DND-41 (cell line): Measurements from ENCODE around the gene TTC33.

ENCODE experiments used
- EZH2 ChIP-seq: IDR thresholded peaks from 3 replicates; pipeline ENCODE4 v1.6.1; 2012; ENCODE audit warnings: borderline replicate concordance, low read depth, mild to moderate bottlenecking, moderate library complexity, low read length, inconsistent platforms; ENCODE audit not compliant: severe bottlenecking
- TF ChIP-seq, protein P1 (sequence below): IDR thresholded peaks from 2 replicates; pipeline ENCODE4 v1.5.1; 2012; ENCODE audit warnings: borderline replicate concordance, low read length, moderate library complexity, mild to moderate bottlenecking; ENCODE audit not compliant: poor library complexity, severe bottlenecking; ENCODE audit errors: extremely low read depth

DNA sequence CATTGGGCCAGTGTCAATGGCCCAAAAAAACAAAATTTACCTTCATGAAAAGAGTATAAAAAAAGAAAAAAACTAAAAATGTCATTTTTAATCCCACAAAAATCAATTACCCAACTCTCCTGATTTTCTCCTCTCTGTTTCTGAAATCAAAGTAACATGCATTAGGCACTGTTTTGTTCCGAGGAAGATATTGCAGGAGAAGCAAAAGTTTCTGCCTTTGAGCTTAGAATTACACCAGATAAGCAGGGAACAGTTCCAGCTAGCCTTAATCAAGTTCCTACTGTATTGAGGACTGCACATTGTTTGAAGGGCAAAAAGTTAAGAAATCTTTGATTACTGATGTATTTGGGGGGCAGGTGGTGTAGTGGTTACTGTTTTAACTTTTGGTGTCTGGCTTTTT, 43.5 kb upstream of the TTC33 start:
- TF ChIP-seq, protein P1, sequence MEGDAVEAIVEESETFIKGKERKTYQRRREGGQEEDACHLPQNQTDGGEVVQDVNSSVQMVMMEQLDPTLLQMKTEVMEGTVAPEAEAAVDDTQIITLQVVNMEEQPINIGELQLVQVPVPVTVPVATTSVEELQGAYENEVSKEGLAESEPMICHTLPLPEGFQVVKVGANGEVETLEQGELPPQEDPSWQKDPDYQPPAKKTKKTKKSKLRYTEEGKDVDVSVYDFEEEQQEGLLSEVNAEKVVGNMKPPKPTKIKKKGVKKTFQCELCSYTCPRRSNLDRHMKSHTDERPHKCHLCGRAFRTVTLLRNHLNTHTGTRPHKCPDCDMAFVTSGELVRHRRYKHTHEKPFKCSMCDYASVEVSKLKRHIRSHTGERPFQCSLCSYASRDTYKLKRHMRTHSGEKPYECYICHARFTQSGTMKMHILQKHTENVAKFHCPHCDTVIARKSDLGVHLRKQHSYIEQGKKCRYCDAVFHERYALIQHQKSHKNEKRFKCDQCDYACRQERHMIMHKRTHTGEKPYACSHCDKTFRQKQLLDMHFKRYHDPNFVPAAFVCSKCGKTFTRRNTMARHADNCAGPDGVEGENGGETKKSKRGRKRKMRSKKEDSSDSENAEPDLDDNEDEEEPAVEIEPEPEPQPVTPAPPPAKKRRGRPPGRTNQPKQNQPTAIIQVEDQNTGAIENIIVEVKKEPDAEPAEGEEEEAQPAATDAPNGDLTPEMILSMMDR = no peak
- TF ChIP-seq EZH2 = no peak
